SW 1271 (cell line): Measurements from ENCODE around the gene TMEM192.
"Not testable (repeated sequence)": the region's sequence is repeated elsewhere in the genome, so short reads cannot be mapped to it uniquely, and the experiment has no call there.

Source experiments
- DNase-seq, 2 experiments: peaks; one replicate each; lab custom pipeline; 2025; lab: John Stamatoyannopoulos, UW

The TMEM192 gene

DNA sequence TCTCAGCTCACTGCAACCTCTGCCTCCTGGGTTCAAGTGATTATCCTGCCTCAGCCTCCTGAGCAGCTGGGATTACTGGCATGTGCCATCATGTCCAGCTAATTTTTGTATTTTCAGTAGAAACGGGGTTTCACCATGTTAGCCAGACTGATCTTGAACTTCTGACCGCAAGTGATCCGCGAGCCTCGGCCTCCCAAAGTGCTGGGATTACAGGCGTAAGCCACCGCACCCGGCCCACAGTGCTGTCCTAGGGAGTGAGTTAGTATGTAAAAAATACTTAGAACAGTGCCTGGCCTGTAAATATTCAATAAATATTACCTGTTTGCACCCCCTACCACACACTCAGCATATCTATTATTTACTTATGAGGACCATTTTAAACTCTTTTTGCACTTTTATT lies 20.5 kb downstream of the TMEM192 start:
- DNase-seq, result not testable (repeated sequence)

DNA sequence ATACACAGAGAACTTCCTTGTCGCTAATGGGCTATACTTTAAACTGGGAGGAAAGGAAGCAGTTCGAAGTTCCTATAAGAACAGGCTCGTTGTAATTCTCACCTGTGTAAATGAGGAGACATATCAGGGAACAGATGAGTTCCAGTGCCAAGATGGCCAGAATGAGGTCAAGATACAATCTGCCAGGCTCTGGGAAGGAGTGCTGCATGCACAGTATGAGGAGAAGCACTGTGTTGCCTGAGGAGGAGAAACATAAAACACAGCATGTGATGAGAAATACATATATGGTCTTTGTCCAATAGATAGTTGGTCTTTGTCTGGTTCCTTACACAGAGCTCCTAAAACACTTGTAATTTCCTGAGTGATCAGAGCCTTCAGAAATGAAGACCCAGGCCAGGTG lies 24.3 kb downstream of the TMEM192 start:
- DNase-seq, result no peak

DNA sequence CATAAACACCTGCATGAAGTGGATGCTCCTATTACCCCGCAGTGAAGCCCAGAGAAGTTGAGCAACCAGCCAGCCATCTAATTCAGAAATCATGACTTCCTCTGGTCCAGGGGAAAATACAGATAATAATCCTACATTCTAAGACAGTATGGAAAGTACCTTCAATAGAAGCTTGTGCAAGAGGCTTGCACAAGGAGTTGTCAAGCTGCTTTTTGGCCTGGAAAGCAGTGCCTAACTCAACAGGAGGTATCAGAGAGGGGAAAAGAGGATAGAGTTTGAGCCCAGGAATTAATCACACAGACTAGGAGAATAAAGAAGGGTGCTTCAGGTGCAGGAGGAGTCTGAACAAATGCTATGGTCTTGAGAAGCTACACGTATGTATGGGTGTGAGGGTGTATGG lies 26.7 kb downstream of the TMEM192 start:
- DNase-seq, result no peak

DNA sequence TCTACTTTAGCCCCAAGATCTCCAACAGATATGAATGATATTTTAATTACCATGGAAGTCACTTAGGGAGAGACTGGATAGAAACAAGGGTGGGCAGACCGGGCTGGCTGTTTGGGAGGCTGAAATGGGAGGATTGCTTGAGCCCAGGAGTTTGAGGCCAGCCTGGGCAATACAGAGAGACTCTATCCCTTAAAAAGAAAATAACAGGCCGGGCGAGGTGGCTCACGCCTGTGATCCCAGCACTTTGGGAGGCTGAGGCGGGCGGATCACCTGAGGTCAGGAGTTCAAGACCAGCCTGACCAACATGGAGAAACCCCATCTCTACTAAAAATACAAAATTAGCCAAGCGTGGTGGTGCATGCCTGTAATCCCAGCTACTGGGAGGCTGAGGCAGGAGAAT lies 27.9 kb downstream of the TMEM192 start:
- not testable (repeated sequence) for DNase-seq

DNA sequence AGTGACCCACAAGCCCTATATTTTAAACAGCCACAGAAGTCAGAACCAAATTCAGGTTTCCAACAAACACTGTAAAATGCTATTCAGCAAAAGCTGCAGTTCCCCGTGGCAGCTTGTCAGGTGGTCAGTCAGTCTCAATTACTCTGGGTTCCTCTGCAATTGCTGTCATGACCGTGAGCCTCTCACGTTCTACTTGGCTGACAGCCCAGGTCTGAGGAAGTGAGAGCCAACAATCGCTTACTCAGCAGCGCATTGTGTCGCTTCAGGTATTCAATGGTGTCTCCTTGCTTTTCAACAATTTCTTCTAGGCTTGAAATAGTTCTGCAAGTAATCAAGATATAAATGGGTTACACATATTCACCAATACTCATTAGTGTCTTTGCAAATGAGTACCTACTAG lies 33.2 kb downstream of the TMEM192 start:
- no peak for DNase-seq

DNA sequence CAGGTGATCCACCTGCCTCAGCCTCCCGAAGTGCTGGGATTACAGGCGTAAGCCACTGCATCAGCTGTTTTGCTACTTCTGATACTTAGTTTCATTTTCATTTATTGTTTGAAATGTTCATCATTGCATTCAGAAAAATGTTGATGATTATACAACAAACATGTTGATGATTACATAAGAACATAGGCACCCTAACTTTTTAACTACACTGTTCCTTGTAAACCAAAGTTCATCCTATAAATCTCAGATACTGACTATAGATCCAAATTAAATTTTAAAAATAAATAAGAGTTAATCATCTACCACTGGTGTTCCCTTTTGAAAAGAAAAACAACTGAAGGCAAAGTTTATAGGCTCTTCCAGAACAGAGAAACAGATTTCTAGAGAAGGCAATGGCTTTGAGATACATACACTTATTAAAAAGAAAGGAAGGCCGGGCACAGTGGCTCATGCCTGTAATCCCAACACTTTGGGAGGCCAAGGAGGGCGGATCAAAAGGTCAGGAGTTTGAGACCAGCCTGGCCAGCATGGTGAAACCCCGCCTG lies 35.6 kb downstream of the TMEM192 start:
- DNase-seq, result no peak

DNA sequence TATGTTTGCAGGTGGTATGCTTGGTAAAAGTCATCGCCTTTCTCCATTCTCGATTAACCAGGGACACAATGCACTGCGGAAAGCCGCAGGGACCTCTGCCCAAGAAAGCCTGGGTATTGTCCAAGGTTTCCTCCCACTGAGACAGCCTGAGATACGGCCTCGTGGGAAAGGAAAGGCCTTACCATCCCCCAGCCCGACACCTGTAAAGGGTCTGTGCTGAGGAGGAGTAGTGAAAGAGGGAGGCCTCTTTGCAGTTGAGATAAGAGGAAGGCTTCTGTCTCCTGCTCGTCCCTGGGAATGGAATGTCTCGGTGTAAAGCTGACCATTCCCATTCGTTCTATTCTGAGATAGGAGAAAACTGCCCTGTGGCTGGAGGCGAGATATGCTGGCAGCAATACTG lies 39.3 kb downstream of the TMEM192 start:
- not testable (repeated sequence) for DNase-seq

DNA sequence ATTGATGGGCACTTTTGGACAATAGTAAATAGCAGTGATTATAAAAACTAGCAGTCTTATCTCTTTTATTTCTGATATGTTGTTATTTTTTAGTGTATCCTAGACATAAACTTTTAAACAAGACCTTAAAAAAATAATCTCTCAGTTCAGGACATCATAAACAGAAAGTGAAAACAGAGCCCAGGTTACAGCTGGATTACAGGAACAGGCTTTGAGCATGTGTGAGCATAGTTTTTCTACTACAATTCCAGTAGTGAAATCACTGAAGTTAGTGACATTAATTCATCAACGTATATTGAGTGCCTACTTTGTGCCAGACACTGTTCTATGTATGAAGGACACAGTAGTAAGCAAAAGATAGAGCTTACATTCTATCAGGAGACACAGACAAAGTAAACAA lies 42.1 kb downstream of the TMEM192 start:
- no peak for DNase-seq

DNA sequence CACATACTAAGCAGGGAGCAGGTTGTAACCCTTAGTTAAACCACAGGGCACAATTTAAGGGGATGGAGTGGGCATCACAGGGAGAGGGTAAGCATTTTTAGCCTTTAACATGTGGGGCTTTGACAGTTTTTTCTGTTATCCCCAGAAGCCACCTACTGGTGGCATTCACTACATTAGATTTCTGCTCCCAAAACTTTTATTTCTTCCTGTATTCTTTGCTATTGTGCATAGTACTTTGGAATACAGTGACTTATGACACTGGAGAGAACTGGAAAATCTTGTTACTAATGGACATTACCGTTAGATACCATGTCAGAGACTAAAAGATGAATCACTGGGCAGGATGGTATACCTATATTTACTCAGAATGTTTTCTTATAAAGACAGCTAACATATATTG lies 51.7 kb downstream of the TMEM192 start:
- DNase-seq, result no peak

DNA sequence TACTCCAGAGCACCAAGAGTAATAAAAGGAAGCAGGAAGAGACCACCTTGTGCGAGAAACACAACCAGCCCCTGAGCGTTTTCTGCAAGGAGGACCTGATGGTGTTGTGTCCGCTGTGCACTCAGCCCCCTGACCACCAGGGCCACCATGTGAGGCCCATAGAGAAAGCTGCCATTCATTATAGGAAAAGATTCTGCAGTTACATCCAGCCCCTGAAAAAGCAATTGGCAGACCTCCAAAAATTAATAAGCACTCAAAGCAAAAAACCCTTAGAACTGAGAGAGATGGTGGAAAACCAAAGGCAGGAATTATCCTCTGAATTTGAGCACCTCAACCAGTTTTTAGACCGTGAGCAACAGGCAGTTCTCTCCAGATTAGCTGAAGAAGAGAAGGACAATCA lies 53.3 kb downstream of the TMEM192 start:
- no peak for DNase-seq

DNA sequence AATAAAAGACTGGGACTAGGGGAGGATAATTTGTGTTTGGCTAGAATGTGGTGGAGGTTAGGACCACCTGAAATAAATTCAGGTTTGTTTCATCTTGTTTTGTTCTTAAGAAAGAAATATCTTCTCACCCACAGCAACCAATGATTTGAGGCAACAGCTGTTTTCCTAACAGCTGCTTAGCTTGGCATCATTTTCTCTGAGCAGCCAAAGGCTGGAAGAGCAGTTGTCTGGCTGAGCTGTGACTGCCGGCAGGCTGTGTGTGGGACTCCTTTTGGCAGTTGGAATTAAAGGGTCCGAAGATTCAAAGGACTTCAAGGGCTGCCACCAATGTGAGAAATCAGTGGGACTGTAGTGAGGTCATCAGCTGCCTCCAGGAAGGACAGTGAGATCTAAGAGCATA lies 54.0 kb downstream of the TMEM192 start:
- no peak for DNase-seq

DNA sequence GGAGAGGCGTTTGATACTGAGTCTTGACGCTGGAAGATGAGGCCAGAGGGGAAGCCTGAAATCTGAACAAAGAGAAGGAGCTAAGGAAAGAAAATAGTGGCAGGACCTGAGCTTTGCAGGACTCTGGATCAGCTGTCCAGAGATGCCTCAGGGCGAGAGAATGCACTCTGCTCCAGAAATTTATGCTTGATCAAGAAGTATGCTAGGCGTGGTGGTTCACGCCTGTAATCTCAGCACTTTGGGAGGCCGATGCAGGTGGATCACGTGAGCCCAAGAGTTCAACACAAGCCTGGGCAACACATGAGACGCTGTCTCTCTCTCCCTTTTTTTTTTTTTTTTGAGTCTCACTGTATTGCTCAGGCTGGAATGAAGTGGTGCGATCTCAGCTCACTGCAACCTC lies 57.1 kb downstream of the TMEM192 start:
- DNase-seq, result no peak

DNA sequence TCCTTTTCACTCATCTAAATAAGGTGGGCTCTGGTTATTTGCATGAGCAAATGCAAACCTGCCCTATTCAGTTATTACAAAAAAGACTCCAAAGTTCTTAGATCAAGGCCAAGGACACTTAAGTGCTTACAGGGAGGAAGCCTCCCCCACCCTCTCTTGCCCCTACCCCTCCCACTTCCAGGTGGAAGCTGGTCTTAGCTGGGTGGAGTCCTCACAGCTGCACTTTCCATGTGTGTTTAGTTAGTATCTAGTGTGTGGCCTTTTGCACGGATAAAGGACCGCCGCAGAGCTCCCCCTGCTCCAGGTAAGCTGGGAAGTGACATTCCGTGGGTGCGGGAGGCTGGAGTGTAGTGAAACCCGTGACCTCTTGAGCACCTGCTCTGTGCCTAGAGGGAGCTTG lies 59.0 kb downstream of the TMEM192 start, which contains the start of gene TRIM75:
Gene TRIM75 (plus strand): TSS at position 222 of the 400 bp plus-strand sequence. CDS start 5,282 bp downstream, outside the sequence.
- DNase-seq, result no peak

DNA sequence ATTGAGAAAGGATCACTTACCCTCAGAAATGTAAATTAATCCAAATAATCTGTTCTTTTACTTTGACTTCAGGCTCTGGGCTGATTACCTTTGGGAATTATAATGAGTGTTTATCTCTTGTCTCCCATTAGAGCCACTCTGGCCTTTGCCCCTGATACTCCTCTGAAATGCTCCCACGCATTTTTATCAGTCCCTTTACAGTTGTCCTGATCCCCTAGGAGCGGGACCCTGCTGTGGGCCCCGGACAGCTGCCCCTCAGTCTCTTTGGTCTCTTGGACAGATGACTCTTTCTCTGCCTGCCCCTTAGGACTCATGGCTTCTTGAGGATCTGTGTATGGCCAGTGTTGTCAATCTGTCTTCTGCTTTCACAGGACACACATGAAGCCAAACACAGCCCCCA lies 60.0 kb downstream of the TMEM192 start:
- no peak for DNase-seq

DNA sequence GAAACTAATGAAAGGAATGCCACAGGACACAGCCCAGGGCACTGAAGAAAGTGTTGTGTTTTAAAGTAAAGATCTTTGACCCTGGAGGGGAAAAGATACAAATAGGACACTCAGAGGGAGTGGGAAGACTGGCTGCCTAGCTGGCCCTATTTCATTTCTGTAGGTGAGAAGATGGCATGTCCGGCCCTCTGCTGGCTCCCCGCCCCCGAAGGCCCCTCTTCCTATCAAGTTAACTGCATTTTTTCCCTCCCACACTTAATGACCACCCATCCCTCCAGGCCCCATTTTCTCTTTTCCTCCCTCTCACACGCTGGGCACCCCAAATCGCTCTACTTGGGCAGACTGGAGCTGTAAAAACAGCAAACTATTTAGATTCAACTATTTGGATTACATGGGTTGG lies 64.5 kb downstream of the TMEM192 start:
- no peak for DNase-seq

DNA sequence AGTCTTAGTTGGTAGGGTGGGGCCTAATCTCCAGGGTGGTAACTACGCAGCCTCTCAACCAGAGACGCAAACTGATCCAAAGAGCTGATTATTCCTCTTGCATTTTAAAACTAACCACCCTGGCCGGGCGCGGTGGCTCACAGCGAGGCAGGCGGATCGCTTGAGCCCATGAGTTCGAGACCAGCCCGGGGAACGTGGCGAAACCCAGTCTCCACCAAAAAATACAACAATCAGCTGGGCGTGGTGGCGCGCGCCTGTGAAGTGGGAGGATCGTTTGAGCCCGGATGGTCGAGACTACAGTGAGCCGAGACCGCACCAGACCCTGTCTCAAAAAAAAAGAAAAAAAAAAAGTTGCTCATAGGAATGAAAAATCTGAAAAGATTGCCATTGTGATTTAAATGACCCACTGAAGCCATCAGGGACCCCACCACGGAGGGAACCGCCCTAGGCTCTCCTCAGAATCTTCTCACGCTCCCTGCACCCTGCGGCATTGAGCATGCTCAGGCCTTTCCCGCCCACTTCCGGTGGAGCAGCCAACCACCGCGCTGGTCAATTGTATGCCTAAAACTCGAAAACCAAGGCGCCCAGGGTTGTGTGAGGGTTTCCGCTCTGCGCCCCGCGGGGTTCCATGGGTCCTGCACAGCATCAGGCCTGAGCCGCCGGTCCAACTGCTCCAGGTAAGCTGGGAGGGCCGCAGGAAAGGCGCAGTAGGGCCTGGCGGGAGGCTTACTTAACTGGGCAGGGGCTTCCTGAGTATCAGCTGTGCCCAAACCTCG lies 81.0 kb downstream of the TMEM192 start, which contains the start of gene TRIM60:
Gene TRIM60 (plus strand): TSS at position 564 of the 776 bp plus-strand sequence. CDS start 8,074 bp downstream, outside the sequence.
- DNase-seq, result no peak

DNA sequence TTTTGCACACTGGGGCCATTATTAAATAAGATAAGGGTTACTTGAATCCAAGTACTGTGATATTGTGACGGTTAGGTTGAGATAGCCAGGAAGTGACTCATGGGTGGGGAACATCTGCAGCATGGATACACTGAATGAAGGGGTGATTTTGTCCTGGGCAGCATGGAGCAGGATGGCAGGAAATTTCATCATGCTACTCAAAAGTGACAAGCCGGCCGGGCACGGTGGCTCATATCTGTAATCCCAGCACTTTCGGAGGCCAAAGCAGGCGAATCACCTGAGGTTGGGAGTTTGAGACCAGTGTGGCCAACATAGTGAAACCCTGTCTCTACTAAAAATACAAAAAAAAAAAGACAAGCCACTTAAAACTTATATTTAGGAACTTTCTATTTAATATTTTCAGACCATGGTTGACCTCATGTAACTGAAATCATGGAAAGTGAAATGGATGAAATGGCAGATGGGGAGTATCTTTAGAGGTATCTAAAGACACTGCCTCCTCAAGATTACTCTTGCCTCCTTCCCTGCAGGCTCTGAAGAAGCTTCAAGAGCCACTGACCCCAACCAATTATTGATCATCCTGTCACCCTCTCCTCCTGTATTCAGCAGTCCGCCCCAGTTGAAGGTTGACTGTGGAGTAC lies 84.8 kb downstream of the TMEM192 start:
- no peak for DNase-seq

DNA sequence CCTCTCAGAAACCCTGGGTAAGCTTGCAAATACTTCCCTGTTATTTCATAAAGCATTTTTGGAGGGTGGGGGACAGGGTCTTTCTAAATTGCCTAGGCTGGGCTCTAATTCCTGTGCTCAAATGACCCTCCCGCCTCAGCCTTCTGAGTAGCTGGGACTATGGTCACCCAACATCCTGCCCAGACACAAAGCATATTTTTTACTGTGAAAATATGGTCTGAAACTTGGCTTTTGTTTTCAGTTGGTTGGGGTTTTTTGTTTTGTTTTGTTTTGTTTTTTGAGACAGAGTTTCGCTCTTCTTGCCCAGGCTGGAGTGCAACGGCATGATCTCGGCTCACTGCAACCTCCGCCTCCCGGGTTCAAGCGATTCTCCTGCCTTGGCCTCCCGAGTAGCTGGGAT lies 86.9 kb downstream of the TMEM192 start:
- DNase-seq, result not testable (repeated sequence)
